HG03280 (cell line): ENCODE data around the gene STK11IP.

Experiments used
- ATAC-seq: cut with Tn5 transposase; IDR thresholded peaks from one replicate; pipeline ENCODE4 v1.9.1; 2021; ENCODE audit warnings: mild to moderate bottlenecking, moderate library complexity; ENCODE audit not compliant: unreplicated experiment

The STK11IP gene

GRCh38 chr2:219613461-219614070 is 15.9 kb downstream of the STK11IP start:
- ATAC-seq: no peak

DNA sequence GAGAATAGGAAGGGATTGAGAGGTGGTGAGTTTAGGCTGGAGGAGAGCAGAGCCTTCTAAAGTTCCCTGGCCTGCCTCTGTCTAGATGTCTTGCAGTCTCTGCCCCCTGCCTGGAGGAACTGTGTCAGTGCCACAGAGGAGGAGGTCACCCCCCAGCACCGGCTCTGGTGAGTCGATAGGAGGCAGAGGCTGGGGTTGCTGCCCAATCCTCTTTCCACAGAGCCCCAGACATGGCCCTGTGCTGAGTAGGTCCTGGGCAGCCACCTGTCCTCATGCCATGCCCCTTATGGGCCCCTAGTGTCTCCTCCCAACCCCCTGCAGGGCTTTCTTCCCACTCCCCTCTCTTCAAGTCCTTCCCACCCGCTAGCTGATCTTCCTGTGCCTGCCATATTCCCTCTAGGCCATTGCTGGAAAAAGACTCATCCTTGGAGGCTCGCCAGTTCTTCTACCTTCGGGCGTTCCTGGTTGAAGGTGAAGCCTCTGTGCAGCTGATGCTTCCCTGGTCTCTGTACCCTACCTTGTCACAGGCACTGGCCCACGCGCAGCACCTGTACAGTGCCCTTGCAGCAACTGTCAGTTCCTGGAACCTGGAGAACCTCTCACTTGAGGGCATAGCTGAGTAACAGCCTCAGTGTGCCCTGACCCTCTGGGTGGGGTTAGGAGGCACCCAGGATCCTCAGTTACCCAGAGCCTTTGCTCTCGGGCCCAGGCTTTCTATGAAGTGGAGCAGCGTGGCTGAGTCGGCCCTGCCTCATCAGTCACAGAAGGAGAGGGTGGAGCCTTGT is 16.6 kb downstream of the STK11IP start:
- ATAC-seq: no peak

- ATAC-seq: no peak
These were observed 17.4 kb downstream of the STK11IP start for GRCh38 chr2:219615036-219615435.

DNA sequence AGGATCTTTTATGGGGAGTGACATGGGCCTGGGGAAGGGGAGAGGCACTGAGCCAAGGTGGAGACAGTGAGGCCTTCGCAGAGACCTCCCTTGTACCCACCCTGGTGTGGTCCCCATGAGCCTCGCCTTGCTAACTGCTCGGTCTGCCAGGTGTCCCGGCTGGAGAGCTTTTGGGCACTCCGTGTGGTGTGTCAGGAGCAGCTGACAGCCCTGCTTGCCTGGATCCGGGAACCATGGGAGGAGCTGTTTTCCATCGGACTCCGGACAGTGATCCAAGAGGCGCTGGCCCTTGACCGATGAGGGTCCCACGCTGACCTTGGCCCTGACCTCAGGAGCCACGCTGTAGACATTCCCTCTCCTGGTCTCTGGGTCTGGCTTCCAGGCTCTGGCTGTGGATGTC is 18.2 kb downstream of the STK11IP start:
- no peak for ATAC-seq

DNA sequence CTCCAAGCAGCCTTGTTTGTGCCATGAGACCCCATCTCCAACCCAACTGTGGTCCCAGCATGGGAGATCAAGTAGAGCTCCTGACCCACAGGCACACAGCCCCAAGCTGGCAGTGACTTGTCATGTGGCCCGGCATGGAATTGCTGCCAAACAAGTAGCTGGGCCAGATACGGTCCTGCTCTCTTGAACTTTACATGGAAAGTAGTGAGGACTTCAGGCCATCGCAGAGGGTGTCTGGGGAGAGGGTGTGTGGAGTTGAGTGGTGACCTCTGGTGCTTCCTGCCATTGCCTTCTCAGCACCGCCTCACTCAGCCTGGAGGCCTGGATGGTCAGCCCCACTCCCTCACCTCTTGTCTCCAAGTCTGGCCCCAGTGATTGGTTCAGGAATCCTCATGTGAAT is 18.9 kb downstream of the STK11IP start:
- ATAC-seq: no peak

- ATAC-seq: no peak
These were observed 21.1 kb downstream of the STK11IP start for GRCh38 chr2:219618733-219619122.

- ATAC-seq: no peak
These were observed 21.6 kb downstream of the STK11IP start for GRCh38 chr2:219619235-219619634.

DNA sequence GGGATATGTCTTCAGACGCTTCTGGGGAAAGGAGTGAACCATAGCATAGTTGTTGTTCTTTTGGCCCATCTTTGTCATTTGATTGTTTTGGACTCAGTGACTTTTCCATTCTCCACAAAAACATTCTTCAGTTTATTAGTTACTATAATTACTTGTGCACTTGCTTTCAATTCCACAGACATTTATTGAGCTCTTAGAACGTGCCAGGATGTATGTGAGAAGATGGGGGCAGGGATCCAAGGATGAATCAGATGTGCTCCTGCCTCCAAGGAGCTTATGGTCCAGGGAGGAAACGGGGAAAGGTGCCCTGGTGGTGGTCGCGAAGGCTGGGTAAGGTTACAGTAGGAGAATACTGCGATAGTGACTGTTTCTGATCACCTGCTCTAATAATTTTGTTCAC is 22.9 kb downstream of the STK11IP start:
- ATAC-seq: no peak

DNA sequence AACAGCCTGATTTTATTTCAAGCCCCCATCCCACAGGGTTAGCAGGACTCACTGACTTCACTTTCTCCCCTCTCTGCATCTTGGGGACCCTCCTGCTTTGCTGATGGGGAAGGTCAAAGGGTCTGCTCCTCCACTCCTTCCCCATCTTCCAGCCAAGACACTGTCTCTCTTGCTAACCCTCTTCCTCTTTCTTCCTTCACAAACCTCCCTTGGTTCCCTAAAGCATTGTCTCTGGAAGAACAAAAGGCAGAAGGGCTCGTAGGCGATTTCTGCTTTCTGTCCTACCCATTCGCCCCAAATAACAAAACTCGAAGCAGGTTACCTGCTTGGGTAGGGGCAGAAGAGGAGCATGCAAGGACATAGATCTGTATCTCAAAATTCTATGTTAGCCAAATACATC is 24.3 kb downstream of the STK11IP start:
- ATAC-seq: no peak

GRCh38 chr2:219622472-219622871 is 24.8 kb downstream of the STK11IP start:
- no peak for ATAC-seq

GRCh38 chr2:219624565-219624964 is 26.9 kb downstream of the STK11IP start:
- no peak for ATAC-seq

DNA sequence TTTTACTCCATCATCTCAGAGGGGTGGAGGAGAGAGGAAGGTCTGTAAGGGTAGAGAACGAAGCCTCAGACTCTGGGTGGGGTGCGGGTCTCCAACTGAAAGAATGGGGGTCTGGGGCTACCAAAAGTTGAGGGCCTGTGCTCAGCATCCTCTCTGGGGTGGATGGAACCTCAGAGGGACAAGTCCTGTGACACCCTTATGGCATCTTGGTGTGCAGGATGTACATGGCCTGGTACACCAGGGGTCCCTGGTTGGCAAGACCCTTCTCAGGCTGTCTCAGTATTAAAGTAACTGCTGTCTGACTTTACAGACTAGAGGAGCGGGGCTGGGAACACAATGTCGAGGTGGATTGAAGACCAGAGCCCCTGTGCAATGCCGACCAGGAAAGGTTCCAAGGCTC is 27.5 kb downstream of the STK11IP start:
- ATAC-seq: no peak

GRCh38 chr2:219626540-219626939 is 28.9 kb downstream of the STK11IP start:
- no peak for ATAC-seq

GRCh38 chr2:219627103-219628100 is 29.7 kb downstream of the STK11IP start, which contains the start of gene SLC4A3:
TSS of gene SLC4A3 (plus strand) at chr2:219627630. CDS start at chr2:219627993, 363 bp downstream.
- ATAC-seq: no peak

DNA sequence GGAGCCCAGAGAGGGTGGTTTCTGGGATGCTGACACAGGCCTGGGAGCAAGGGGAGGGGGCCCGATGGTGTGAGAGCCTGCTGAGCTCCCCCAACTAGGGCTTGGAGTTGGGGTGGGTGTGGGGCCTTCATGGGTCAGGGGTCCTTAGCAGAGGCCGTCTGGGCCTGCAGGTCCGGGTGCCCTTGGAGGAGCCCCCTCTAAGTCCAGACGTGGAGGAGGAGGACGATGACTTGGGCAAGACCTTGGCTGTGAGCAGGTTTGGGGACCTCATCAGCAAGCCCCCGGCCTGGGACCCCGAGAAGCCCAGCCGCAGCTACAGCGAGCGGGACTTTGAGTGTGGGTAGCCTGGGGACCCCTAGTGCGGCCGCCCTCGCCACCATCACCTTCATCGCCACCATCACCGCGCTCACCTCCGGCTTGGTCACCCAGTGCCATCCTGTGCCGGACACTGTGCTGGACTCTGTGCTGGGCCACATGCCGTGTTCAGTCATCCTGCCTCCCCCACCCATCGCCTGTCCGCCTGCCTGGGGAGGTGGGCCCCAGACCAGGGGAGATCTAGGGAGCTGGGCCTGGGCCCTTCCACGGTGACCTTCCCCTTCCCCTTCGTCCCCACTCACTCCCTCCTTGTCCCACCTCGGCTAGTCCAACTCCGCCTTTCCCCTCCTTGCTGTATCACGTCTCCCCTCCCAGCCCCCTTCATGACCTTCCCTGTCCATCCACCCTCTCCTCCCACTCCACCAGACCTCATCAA is 30.8 kb downstream of the STK11IP start:
- no peak for ATAC-seq

- no peak for ATAC-seq
These were observed 31.6 kb downstream of the STK11IP start for GRCh38 chr2:219628986-219629901.

GRCh38 chr2:219629976-219630695 is 32.5 kb downstream of the STK11IP start:
- ATAC-seq: no peak

DNA sequence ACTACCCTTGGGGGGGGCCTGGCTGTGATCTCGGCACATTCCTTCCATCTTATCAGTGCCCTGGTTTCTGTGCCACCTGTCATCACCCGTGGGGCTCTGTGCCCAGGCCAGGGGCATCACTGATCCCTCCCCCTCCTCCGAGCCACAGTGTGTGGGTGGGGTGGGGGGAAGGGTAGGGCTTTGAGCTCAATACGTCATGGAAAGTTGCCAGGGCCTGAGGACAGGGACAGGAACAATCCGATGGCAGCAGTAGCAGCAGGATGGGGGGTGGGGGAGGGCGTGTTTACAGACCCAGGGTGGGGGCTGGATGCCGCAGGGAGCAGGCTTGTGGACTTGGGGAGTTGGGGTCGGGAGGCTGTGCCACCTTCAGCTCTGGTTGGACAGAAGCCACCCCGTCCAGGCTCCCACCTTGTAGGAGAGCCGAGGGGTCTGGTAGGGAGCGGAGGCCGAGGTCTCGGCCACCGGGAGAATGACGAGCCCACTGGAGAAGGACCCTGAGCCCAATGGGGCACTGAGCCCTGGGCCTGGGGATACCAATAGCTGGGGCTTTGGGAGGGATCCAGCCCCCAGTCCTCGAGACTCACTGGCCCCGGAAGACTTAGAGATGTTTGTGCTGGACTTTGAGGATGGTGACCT is 33.2 kb downstream of the STK11IP start:
- no peak for ATAC-seq
